Colonic mucosa (tissue), 4 donors: ENCODE measurements around the gene GSX2. TPM values are rescaled to one million over a fixed set of nuclear protein-coding genes. Genes with fewer than 3 reads are reported as not detected.

Experiments used
- DNase-seq: peaks from one replicate; pipeline ENCODE4 v3.0.0-alpha.2; 2020
- H3K27ac ChIP-seq: fragments of 200-600 bp; one replicate; pipeline ENCODE4 v1.8.0; 2021
- H3K27me3 ChIP-seq: fragments of 200-600 bp; one replicate; pipeline ENCODE4 v1.8.0; 2021
- H3K36me3 ChIP-seq: fragments of 200-600 bp; one replicate; pipeline ENCODE4 v1.8.0; 2021
- H3K4me1 ChIP-seq: fragments of 200-600 bp; one replicate; pipeline ENCODE4 v1.8.0; 2021; ENCODE audit warnings: mild to moderate bottlenecking
- H3K4me3 ChIP-seq: fragments of 200-600 bp; one replicate; pipeline ENCODE4 v1.8.0; 2021
- H3K9ac ChIP-seq, 2 donors: one replicate each; pipeline ENCODE4 v1.7.0; 2013; ENCODE audit warnings: control low read depth in 2 of 2, low read depth in 2 of 2, low read length in 2 of 2
- H3K9me3 ChIP-seq: fragments of 200-600 bp; one replicate; pipeline ENCODE4 v1.8.0; 2021
- CTCF ChIP-seq: fragments of 200-600 bp; IDR thresholded peaks from one replicate; pipeline ENCODE4 v1.8.0; 2022; ENCODE audit warnings: antibody characterized with exemption, mild to moderate bottlenecking
- intact Hi-C: fragments of 100-400 bp; cut with DNase I; formaldehyde crosslinking; loops from one replicate; pipeline ENCODE4 v1.14.1; 2022
- total RNA-seq, 2 donors: library from RNA; stranded (reverse); fragmentation: NEBNext Ultra II Directional in 1 of 2; extraction: Animal tissue kit (Norgen Biotek cat#: 25700) in 1 of 2; gene quantifications; one replicate each; pipeline ENCODE4 v1.2.1, GENCODE V29; 2021
- donor health status: healthy.
- donor health status: DM: no; HTN: no; CAD: no.
- donor health status: DM: no; HTN: no; CAD: no.

GSX2 gene
- total RNA-seq, 2 donors from 2014 or later: not detected

- intact Hi-C loops: no loop called here
- Histone ChIP-seq H3K4me1 (no peaks in the 10 kb centered on the region), H3K9me3 (no peaks in the 10 kb centered on the region), H3K4me3 (no peak overlapping the region), H3K36me3 (no peaks in the 10 kb centered on the region), H3K27ac (no peak overlapping the region), H3K9ac (no peak overlapping the region), H3K27me3 (no peaks in the 10 kb centered on the region)
- TF ChIP-seq CTCF: no peak
- no peak for DNase-seq
These were observed 23.3 kb upstream of the GSX2 start for GRCh38 chr4:54076673-54077072.

- Histone ChIP-seq H3K9me3 (no peaks in the 10 kb centered on the region), H3K9ac (no peak overlapping the region), H3K27me3 (no peaks in the 10 kb centered on the region), H3K4me3 (no peak overlapping the region), H3K27ac (no peak overlapping the region), H3K36me3 (no peaks in the 10 kb centered on the region), H3K4me1 (no peaks in the 10 kb centered on the region)
- intact Hi-C loops: no loop called here
- no peak for DNase-seq
- TF ChIP-seq CTCF: no peak
These were observed 22.2 kb upstream of the GSX2 start for GRCh38 chr4:54077812-54078211.

- Histone ChIP-seq H3K9ac (no peak overlapping the region), H3K27me3 (no peaks in the 10 kb centered on the region), H3K36me3 (no peaks in the 10 kb centered on the region), H3K4me3 (no peak overlapping the region), H3K9me3 (no peaks in the 10 kb centered on the region), H3K4me1 (no peaks in the 10 kb centered on the region), H3K27ac (peak overlapping the region; percentile 22)
- intact Hi-C loops: no loop called here
- DNase-seq: peak; percentile 56
- TF ChIP-seq CTCF: no peak
These were observed 17.8 kb upstream of the GSX2 start for GRCh38 chr4:54082168-54082567.

- no peak overlapping the region for H3K9ac ChIP-seq
- no peaks in the 10 kb centered on the region for H3K36me3 ChIP-seq
- H3K4me3 ChIP-seq: no peak overlapping the region
- no peaks in the 10 kb centered on the region for H3K9me3 ChIP-seq
- H3K27me3 ChIP-seq: peaks cover 7% of the 10 kb centered on the region
- intact Hi-C loops: no loop called here
- no peak for DNase-seq
- H3K27ac ChIP-seq: no peak overlapping the region
- H3K4me1 ChIP-seq: no peaks in the 10 kb centered on the region
- TF ChIP-seq CTCF: no peak
These were observed 14.7 kb upstream of the GSX2 start for GRCh38 chr4:54085284-54085683.

- intact Hi-C loops: no loop called here
- no peak for TF ChIP-seq CTCF
- DNase-seq: no peak
- Histone ChIP-seq H3K27me3 (peaks cover 34% of the 10 kb centered on the region), H3K4me1 (no peaks in the 10 kb centered on the region), H3K9ac (no peak overlapping the region), H3K9me3 (no peaks in the 10 kb centered on the region), H3K4me3 (no peak overlapping the region), H3K36me3 (no peaks in the 10 kb centered on the region), H3K27ac (no peak overlapping the region)
These were observed 10.1 kb upstream of the GSX2 start for GRCh38 chr4:54089875-54090274.

GRCh38 chr4:54090404-54090803 is 9.6 kb upstream of the GSX2 start:
- no peak for DNase-seq
- no peaks in the 10 kb centered on the region for H3K36me3 ChIP-seq
- H3K4me3 ChIP-seq: no peak overlapping the region
- no peaks in the 10 kb centered on the region for H3K9me3 ChIP-seq
- peaks cover 39% of the 10 kb centered on the region for H3K27me3 ChIP-seq
- no peak overlapping the region for H3K27ac ChIP-seq
- no peaks in the 10 kb centered on the region for H3K4me1 ChIP-seq
- no peak overlapping the region for H3K9ac ChIP-seq
- no peak for TF ChIP-seq CTCF
- intact Hi-C loops: no loop called here
